Lower leg skin (tissue), 4 donors: ENCODE results near the gene RPL11. TPM values are rescaled to one million over a fixed set of nuclear protein-coding genes. Genes with fewer than 3 reads are reported as not detected.

ENCODE experiments used
- DNase-seq, 2 donors: peaks; one replicate each; pipeline ENCODE4 v3.0.0-alpha.2; 2019; ENCODE audit warnings: low spot score in 2 of 2
- H3K4me3 ChIP-seq: fragments of 200-600 bp; sonication (generic); 2 replicates; pipeline ENCODE4 v1.5.1; 2017; ENCODE audit warnings: mild to moderate bottlenecking, low read depth; ENCODE audit not compliant: poor library complexity, severe bottlenecking
- CTCF ChIP-seq, 3 donors: fragments of 450-650 bp; IDR thresholded peaks; one replicate each; pipeline ENCODE4 v1.5.1; 2016; ENCODE audit warnings: antibody characterized with exemption in 3 of 3, mild to moderate bottlenecking in 3 of 3, moderate library complexity in 2 of 3
- POLR2A ChIP-seq, 2 donors: fragments of 450-650 bp; IDR thresholded peaks; one replicate each; pipeline ENCODE4 v1.6.1; 2016 to 2017; ENCODE audit warnings: antibody characterized with exemption in 2 of 2, mild to moderate bottlenecking in 1 of 2, moderate library complexity in 1 of 2
- WGBS, 2 donors: methylation state at CpG; one replicate each; pipeline ENCODE4 v1.1.5; 2018; 5-methylcytosine and 5-hydroxymethylcytosine counted together
- intact Hi-C: fragments of 100-400 bp; cut with DNase I; formaldehyde crosslinking; loops from one replicate; pipeline ENCODE4 v1.15.0; 2023; ENCODE audit warnings: low total_unique reads
- total RNA-seq, 4 donors: library from RNA; depleted of rRNA; stranded (reverse); fragments of >200 nt; gene quantifications; one replicate each; pipeline ENCODE4 v1.1.0, GENCODE V29; 2016

Gene RPL11
- total RNA-seq, 4 donors from 2014 or later, result 1,119 to 1,710 (median 1,561) TPM

DNA sequence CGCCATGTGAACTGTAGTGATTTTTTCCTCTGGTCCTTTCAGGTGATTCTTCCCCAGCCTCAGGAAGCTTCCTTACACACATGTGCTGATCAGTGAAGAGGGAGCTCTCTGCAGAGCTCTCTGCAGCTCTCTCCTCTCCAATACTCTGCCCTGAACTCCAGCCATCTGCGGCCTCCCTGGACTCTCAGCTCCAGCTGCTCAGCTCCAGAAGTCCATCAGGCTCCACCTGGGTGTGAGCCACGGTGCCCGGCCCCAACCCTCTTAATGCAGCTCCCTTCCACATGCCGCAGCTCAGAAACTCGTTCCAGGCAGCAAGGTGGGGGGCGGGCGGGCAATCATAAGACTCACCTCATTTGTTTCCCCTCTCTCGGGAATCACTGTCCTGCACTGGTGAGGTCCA lies 30.9 kb upstream of the RPL11 start:
- 83 to 88% methylated on average over 9 of the region's 9 CpGs for WGBS, 2 donors
- intact Hi-C loops, result no loop called here
- DNase-seq, result no peak
- no peak overlapping the region for H3K4me3 ChIP-seq
- TF ChIP-seq POLR2A (IDR thresholded peaks at IDR 0.05) (no peak), CTCF (IDR thresholded peaks at IDR 0.05) (no peak)

- H3K4me3 ChIP-seq, result no peak overlapping the region
- WGBS, 2 donors, result 61 to 72% methylated on average over 4 of the region's 4 CpGs
- no peak for DNase-seq
- intact Hi-C loops, result no loop called here
- no peak for TF ChIP-seq CTCF (IDR thresholded peaks at IDR 0.05)
- TF ChIP-seq POLR2A (IDR thresholded peaks at IDR 0.05), result no peak
These were observed 29.7 kb upstream of the RPL11 start for GRCh38 chr1:23661887-23662286.

DNA sequence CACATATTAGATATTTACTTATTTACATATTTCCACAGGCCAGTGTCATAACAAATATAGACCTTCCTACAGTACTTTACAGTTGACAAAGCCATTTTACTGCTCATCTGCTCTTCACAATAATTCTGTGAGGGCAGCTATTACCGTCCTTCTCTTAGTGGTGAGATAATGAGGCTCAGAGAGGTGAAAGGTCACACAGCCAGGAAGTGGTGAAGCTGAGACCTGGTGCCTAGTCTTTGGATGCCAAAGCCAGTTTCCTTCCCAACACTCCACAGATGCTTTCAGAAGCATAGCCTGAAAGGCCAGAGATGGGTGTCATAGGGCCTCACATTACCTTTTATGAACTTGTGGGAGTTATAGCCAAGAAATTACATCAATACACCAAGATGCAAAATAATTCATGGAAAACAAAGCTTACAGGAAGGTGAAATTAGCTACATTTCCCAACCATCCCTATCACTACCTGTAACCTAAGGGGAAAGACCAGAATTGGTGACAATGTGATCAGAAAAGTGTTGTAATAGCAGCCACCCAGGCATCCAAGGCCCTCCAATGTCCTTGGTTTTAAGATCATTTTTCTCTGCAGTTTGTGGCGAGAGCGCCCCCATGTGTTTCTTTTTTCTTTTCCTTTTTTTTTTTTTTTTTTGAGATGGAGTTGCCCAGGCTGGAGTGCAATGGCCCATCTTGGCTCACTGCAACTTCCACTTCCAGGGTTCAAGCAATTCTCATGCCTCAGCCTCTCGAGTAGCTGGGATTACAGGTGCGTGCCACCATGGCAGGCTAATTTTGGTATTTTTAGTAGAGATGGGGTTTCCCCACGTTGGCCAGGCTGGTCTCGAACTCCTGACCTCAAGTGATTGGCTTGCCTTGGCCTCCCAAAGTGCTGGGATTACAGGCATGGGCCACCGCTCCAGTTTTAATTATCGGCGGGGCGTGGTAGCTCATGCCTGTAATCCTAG lies 26.5 kb upstream of the RPL11 start:
- no peak for TF ChIP-seq CTCF (IDR thresholded peaks at IDR 0.05)
- no peak for TF ChIP-seq POLR2A (IDR thresholded peaks at IDR 0.05)
- WGBS, 2 donors, result 69% methylated on average over 11 of the region's 11 CpGs
- DNase-seq, result no peak
- H3K4me3 ChIP-seq, result no peak overlapping the region
- intact Hi-C loops, result no loop called here

DNA sequence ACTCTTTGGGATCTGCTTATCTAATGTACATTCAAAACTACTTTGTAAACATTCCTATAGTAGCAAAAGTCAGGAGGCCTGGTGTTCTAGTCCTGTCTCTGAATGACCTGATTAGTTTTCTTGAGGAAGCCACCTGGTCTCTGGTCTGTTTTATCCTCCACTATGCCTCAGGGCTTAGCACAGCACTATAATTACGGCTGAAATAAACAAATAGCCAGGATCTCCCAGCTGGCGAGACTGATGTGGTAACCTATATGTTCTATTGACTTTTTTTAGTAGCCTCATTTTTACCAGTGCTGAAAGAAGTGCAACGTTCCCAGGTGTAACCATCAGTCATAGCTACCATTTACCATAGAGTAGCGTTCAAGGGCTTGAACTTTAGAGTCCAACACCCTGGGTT lies 24.2 kb upstream of the RPL11 start:
- TF ChIP-seq POLR2A (IDR thresholded peaks at IDR 0.05) (no peak), CTCF (IDR thresholded peaks at IDR 0.05) (no peak)
- no peak for DNase-seq
- WGBS, 2 donors, result 66% methylated on average over 4 of the region's 4 CpGs
- intact Hi-C loops, result no loop called here
- no peak overlapping the region for H3K4me3 ChIP-seq

DNA sequence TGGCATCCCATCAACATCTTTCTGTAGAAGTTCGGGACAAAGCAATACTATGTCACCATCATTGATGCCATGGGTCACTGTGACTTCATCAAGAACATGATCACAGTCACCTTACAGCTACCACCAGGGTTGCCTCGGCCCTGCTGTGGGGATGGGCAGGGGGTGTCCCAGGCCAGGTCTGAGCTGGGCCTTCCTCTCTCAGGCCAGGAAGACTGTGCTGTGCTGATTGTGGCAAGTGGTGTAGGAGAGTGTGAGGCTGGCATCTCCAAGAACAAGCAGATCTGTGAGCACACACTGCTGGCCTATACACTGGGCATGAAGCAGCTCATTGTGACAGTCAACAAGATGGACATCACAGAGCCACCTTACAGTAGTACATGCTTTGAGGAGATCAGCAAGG lies 20.9 kb upstream of the RPL11 start:
- intact Hi-C loops, result no loop called here
- no peak overlapping the region for H3K4me3 ChIP-seq
- WGBS, 2 donors, result 76 to 90% methylated on average over 2 of the region's 2 CpGs
- no peak for DNase-seq
- TF ChIP-seq POLR2A (IDR thresholded peaks at IDR 0.05) (no peak), CTCF (IDR thresholded peaks at IDR 0.05) (no peak)
